Brain microvascular endothelial cell (primary cell): ENCODE data around the gene ATF7.

Source experiments
- DNase-seq: peaks from one replicate; pipeline ENCODE4 v3.0.0-alpha.2; 2020
- H3K27ac ChIP-seq: fragments of 250-450 bp; sonication (Bioruptor Pico); 2 replicates; pipeline ENCODE4 v1.5.1; 2020; ENCODE audit warnings: mild to moderate bottlenecking, moderate library complexity
- H3K27me3 ChIP-seq: fragments of 250-450 bp; sonication (Bioruptor Pico); replicated peaks from 2 replicates; pipeline ENCODE4 v1.5.1; 2020; ENCODE audit warnings: mild to moderate bottlenecking
- H3K36me3 ChIP-seq: fragments of 250-450 bp; sonication (Bioruptor Pico); replicated peaks from 2 replicates; pipeline ENCODE4 v1.5.1; 2020; ENCODE audit warnings: mild to moderate bottlenecking
- H3K4me3 ChIP-seq: 2 replicates; pipeline ENCODE4 v1.5.1; 2011; ENCODE audit warnings: low read depth, mild to moderate bottlenecking, control low read depth, low read length, moderate library complexity
- in situ Hi-C: cut with HindIII; loops from 2 replicates; pipeline ENCODE4 v1.10.0; 2017; ENCODE audit warnings: low sequenced_read_pairs, low pct_ligation_motif_present
- TF ChIP-seq, protein P1 (sequence below): IDR thresholded peaks from 2 replicates; pipeline ENCODE4 v1.5.1; 2011; ENCODE audit warnings: low read depth, mild to moderate bottlenecking, moderate library complexity, low read length, control low read depth, inconsistent platforms; ENCODE audit errors: missing control alignments

The ATF7 gene

DNA sequence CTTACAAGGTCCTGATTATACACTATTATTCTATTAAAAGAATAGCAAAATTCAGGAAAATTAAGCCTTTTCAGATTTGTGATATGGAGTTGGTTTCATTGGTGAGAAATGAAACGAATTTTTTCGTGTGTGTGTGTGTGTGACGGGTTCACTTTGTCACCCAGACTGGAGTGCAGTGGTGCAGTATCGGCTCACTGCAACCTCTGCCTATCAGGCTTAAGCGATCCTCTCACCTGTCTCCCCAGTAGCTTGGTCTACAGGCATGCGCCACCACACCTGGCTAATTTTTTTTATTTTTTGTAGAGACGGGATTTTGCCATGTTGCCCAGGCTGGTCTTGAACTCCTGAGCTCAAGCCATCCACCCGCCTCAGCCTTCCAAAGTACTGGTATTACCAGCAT is 164.6 kb downstream of the ATF7 start:
- Histone ChIP-seq H3K4me3 (no peak overlapping the region), H3K27ac (no peak overlapping the region), H3K27me3 (no peaks in the 10 kb centered on the region), H3K36me3 (peaks cover 99% of the 10 kb centered on the region)
- in situ Hi-C loops, result no loop called here
- TF ChIP-seq, protein P1, sequence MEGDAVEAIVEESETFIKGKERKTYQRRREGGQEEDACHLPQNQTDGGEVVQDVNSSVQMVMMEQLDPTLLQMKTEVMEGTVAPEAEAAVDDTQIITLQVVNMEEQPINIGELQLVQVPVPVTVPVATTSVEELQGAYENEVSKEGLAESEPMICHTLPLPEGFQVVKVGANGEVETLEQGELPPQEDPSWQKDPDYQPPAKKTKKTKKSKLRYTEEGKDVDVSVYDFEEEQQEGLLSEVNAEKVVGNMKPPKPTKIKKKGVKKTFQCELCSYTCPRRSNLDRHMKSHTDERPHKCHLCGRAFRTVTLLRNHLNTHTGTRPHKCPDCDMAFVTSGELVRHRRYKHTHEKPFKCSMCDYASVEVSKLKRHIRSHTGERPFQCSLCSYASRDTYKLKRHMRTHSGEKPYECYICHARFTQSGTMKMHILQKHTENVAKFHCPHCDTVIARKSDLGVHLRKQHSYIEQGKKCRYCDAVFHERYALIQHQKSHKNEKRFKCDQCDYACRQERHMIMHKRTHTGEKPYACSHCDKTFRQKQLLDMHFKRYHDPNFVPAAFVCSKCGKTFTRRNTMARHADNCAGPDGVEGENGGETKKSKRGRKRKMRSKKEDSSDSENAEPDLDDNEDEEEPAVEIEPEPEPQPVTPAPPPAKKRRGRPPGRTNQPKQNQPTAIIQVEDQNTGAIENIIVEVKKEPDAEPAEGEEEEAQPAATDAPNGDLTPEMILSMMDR, result no peak
- DNase-seq, result no peak

DNA sequence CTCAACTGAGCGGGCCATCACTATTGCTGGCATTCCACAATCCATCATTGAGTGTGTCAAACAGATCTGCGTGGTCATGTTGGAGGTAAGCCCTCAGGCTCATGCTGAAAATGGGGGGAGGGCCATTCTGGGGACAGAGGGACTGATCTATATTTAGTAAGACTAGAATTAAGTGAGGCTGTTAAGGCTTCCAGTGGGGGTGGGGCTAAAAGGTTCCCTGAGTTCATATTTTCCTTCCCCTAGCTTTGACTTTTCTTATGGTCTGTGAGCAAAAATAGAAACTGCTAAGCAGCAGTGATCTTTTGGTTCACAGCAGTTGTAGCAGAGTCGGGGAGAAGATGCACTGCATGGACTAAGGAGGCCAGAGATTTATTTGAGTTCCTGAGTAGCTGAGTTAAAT is 165.1 kb downstream of the ATF7 start:
- in situ Hi-C loops, result no loop called here
- no peak for DNase-seq
- no peaks in the 10 kb centered on the region for H3K27me3 ChIP-seq
- H3K36me3 ChIP-seq, result peaks cover 99% of the 10 kb centered on the region
- H3K4me3 ChIP-seq, result no peak overlapping the region
- no peak overlapping the region for H3K27ac ChIP-seq
- TF ChIP-seq, protein P1, result no peak

DNA sequence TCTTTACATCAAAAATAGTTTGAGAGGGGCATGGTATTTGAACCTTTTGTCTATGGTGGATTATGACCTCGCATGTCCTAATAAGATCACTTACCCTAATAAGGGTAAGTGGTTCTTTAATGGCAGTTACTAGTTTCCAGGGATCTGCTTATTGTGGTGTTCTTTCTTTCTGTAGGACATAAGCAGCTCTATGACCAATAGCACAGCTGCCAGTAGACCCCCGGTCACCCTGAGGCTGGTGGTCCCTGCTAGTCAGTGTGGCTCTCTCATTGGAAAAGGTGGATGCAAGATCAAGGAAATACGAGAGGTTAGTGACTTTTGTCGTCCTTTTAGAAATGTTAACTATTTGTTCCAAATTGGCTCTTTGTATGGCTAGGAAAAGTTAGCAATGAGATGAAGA is 167.1 kb downstream of the ATF7 start:
- H3K4me3 ChIP-seq, result no peak overlapping the region
- no peaks in the 10 kb centered on the region for H3K27me3 ChIP-seq
- TF ChIP-seq, protein P1, result no peak
- in situ Hi-C loops, result no loop called here
- DNase-seq, result no peak
- H3K27ac ChIP-seq, result no peak overlapping the region
- peaks cover 99% of the 10 kb centered on the region for H3K36me3 ChIP-seq
